Adrenal gland (tissue), 5 donors: ENCODE data around the gene TAF3.

Experiments used
- CTCF ChIP-seq, 6 experiments: fragments of 450-650 bp in 4 of 6; fragments of 200-600 bp in 2 of 6; sonication (generic) in 1 of 6; IDR thresholded peaks; 1 replicate in 5 of 6; 2 replicates in 1 of 6; pipeline versions ENCODE4 v1.5.1 to v1.8.0; 2016 to 2021; ENCODE audit warnings: antibody characterized with exemption in 6 of 6, mild to moderate bottlenecking in 2 of 6, moderate library complexity in 1 of 6
- POLR2A ChIP-seq, 2 donors: fragments of 450-650 bp; IDR thresholded peaks; one replicate each; pipeline ENCODE4 v1.6.1; 2017; ENCODE audit warnings: antibody characterized with exemption in 2 of 2, mild to moderate bottlenecking in 2 of 2, moderate library complexity in 1 of 2
- donor health status: DM: no; HTN: no; CAD: no.

GRCh38 chr10:8057636-8058273 is 239.4 kb downstream of the TAF3 start:
- TF ChIP-seq POLR2A (IDR thresholded peaks at IDR 0.05) (no peak), CTCF (IDR thresholded peaks at IDR 0.05) (no peak)
